Retina (tissue), 1 donor: ENCODE data around the gene SPOCK2.

Experiments
- DNase-seq: peaks from one replicate; pipeline ENCODE4 v3.0.0-alpha.2; 2016

The SPOCK2 gene

DNA sequence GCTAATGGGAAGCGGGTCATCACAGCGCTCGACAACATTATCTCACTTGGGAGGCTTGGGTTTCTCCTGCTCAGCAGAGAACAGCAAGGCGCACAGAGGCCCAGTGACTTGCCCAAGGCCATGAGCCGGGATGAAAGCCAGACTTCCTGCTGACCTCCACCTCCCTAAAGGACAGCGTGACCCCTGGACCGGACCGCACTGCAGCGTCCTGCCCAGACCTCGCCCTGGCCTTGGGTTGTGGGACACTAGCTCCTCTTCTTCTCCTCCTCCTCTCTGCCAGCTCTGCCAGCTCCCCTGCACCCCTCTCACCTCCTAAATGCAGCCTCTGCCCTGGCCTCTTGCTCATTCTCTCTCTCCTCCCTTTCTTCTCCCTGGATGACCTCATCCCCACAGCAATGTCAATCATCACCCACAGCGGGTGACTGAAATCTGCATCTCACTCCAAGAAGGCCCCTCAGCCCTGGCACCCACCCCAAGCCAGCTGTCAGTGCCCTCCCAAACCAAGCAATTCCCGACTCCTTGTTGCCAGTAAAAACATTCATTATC lies 19.4 kb downstream of the SPOCK2 start:
- peak; percentile 63 for DNase-seq

- DNase-seq = no peak
Measured at GRCh38 chr10:72068126-72068765, 20.1 kb downstream of the SPOCK2 start.

DNA sequence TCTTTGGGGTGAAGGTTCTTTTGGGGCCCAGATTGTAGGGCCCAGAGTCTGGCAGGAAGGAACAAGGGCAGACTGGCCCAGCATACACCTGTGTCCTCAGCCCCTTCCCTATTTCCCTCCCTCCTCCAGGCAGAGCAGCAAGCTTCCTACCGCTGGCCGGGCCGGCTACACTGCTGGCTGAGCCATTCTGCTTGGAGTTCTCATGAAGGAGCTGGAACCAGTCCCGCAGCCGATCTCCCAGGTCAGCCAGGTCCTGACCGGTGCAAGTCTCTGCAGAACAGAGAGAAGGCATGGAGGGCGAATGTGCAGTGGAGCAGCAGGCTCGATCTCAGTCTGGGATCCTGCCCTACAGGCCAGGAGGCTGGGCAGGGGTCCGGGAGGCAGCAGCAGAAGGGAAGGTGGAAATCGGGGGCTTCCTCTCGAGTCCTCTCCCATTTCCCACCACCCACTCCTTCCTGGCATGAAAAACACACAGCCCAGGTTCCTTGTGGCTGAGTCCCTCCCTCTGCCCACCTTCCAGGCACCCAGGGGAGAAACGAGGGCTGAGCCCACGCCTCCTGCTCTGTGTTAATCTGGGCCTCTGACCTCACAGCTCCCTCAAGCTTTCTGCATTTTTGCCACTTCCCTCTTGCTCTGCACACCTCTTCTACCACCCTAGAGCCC lies 20.8 kb downstream of the SPOCK2 start:
- no peak for DNase-seq

DNA sequence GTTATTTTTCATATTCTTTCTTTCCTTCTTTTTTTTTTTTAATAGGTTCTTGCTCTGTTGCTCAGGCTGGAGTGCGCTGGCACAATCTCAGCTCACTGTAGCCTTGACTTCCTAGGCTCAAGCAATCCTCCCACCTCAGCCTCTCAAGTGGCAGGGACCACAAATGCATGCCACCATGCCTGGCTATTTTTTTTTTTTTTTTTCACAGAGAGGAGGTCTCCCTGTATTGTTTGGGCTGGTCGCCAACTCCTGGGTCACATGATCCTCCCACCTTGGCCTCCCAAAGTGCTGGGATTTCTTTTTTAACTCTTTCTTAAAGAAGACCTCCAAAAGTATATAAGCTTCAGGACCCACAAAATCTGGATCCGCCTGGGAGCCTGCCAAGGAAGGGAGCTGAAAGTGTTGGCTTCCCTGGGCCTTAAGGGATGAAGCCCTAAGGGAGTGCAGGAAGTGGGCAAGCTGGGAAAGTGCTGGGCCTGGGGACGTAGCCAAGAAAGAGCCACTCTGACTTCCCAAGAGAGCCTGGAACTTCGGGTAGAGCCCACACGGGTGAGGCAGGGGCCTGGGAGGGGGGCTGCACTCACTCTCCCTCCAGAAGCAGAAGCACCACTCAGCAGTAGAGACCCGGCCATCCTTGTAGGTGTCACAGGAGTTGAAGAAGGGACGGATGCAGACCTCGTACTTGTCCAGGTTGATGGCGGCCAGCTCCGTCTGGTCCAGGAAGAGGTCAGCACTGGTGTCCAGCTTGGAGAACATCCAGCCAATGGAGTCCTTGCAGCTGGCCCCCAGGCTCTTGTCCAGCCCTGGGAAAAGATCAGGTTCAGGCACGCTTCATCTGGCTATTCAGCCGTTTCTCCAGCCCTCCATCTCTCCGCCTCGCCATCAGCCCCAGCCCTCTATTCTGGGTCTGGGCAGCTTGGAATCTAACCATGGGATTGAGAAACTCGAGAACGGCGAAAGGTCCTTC lies 21.8 kb downstream of the SPOCK2 start:
- no peak for DNase-seq

GRCh38 chr10:72065439-72066025 lies 22.8 kb downstream of the SPOCK2 start:
- DNase-seq = no peak

DNA sequence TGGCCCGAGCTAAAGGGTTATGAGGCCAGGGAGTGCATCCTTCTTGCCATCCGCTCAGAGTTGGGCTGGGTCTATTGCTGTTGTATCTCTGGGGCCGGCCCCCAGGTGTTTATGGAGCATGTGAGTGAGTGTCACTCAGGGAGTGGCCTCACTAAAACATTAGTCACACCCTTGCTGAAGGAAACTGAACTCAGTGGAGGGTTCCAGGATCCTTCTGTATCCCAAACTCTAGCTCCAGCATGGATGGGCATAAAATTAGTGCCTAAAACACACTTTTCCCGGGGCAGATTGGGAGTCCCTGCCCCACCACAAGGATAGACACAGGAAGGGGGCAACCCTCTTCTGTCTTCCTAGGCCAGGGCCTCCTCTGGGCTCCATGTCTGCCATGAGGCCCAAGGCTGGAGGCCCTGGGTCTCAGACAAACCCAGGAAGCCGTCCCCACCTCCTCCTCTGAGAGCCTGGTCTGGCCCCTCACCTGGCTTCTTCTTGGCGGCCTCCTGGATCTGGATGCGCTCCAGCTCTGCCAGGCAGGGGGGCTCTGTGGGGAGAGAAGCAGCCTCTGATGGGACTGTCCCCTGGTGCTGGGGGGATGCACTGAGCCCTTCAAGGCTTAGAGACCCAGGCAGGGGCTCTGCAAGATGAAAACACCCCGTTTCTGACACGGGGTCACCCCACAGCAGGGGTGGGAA lies 24.5 kb downstream of the SPOCK2 start:
- DNase-seq = no peak

DNA sequence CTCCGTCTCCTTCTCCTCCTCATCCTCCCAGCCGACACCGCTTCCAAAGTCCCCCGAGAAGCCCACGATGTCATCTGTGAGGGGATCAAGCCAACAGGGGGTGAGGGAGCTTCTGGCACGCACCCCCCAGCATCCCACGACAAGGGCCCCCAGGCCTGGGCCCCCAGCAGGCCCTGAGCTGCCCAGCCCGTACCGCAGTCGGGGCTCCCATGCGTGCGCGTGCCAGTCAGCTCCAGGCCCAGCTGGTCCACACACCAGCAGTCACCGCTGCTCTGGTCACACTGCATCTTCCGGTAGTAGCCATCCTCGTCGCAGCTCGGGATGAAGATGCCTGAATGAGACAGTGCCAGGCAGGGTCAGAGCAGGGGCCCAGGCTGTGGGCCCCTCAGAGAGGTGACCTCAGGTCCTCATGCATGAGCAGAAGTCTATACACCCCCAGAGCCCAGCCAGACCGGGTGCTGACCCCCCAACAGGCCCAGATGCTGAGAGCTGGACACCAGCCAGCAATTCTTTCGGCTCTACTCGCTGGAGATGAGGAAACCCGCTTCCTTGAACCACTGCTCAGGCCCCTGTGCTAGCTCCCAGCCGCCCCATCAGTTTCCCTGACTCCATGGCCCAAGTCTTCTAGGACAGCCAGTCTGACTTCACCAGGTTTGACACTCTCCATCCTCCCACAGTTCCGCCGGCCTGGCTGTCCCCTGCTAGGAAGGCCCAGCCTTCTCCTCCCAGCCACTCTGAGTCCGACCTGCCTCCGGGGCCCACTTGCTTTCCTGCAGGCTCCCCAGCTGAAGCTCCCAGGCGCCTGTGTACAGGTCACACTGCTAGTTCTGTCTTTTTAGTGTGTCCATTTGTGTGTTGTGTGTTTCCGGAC lies 25.3 kb downstream of the SPOCK2 start:
- DNase-seq = no peak

DNA sequence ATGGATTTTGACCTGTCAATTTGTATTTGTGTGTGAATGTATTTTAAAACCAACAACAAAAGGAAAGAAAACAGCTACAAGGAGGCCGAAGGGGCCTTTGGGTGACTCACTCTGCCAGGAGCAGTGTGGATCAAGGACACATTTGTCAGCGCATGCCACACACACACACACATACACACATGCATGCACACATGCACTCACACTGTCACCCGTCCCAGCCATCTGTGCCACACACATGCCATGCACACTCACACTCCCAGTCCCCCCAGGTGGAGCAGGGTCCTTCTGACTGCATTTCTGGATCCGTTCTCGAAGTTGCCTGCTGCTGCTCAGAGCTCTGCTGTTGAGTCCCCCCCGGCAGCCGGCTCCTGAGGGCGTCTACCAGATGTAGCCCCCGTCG lies 26.0 kb downstream of the SPOCK2 start:
- DNase-seq = no peak

DNA sequence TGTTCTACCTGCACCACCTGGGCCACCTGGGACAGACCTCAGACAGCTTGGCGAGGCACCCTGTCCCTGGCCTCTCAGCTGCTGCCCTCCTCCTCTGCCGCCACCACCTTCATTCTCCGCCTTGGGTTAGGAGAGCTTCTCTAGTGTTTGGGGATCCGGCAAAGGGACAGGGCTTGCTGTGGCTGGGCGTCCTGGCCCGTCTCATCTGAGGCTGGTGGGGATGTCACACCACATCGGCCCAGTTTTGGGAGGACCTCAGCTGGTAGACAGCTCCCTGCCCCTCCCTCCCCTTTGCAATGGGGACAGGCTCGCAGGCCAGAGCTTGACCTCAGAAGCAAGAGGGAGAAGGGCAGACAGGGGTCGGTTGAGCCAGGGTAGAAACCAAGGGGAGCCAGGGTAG lies 26.4 kb downstream of the SPOCK2 start:
- no peak for DNase-seq

- DNase-seq = no peak
Measured at GRCh38 chr10:72061491-72061890, 26.9 kb downstream of the SPOCK2 start.

GRCh38 chr10:72059843-72060822 lies 28.2 kb downstream of the SPOCK2 start:
- no peak for DNase-seq

GRCh38 chr10:72058989-72059842 lies 29.1 kb downstream of the SPOCK2 start:
- no peak for DNase-seq

- no peak for DNase-seq
Measured at GRCh38 chr10:72058347-72058898, 29.9 kb downstream of the SPOCK2 start.

- DNase-seq = no peak
Measured at GRCh38 chr10:72056932-72057751, 31.2 kb downstream of the SPOCK2 start.

- no peak for DNase-seq
Measured at GRCh38 chr10:72056113-72056512, 32.2 kb downstream of the SPOCK2 start.

- DNase-seq = no peak
Measured at GRCh38 chr10:72053690-72054089, 34.7 kb downstream of the SPOCK2 start.

DNA sequence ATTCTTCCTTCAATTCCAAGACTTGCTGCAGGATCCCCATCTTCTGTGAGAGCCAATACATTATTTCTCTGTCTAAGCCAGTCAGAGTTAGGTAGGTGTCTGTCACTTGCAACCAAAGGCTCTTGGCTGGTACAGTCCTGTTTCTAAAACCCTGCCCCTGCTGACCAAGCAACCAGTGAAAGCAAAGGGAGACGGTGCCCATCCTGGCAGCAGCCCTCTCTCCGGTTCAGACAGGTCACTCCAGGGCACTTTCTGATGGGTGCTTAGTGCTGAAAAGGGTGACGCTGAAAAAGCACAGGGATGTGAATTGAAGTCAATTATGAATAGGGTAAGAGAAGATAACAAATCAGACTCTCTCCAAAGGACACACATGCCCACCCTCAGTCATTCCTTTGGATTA lies 37.5 kb downstream of the SPOCK2 start:
- DNase-seq = no peak
